Measurements from ENCODE around the gene NPVF. TPM values are rescaled to one million over a fixed set of nuclear protein-coding genes. Genes with fewer than 3 reads are reported as not detected.

The NPVF gene
- total and polyA plus RNA-seq, 2 of the 4 experiments (the other 2 are of a cell fraction) = not detected

GRCh38 chr7:25240340-25240739, 12.1 kb upstream of the NPVF start:
- H3K56ac ChIP-seq (ENCODE audit: extremely low read depth, insufficient read depth, low read length) = no peak overlapping the region
- H3K4ac ChIP-seq (ENCODE audit: low read depth, low read length) = no peak overlapping the region
- H4K8ac ChIP-seq (ENCODE audit: low read depth in 2 of 2, low read length in 2 of 2) = no peak overlapping the region
- no peak overlapping the region for H3K14ac ChIP-seq (replicated peaks; ENCODE audit: low read depth, low read length)
- H2AK9ac ChIP-seq (replicated peaks; ENCODE audit: low read depth, low read length, poor library complexity) = no peak overlapping the region
- no peak overlapping the region for H4K91ac ChIP-seq (ENCODE audit: insufficient read depth, low read depth, low read length)
- H2AK5ac ChIP-seq (ENCODE audit: low read depth, low read length) = no peak overlapping the region
- H2AFZ ChIP-seq (replicated peaks; ENCODE audit: low read length, poor library complexity) = no peak overlapping the region
- no peak overlapping the region for H4K5ac ChIP-seq (ENCODE audit: low read depth, low read length)
- no TSS peak for BruUV-seq (replicated peaks)
- 56% methylated on average over 4 of the region's 10 CpGs; no CpG with 5 or more reads in 1 of the 2 experiments for WGBS, 2 experiments (ENCODE audit: extremely low coverage in 2 of 2, insufficient read length in 1 of 2)
- no peaks in the 10 kb centered on the region for H3K9me1 ChIP-seq (ENCODE audit: insufficient read depth, low read length)
- intact Hi-C loops (cut with micrococcal nuclease) (no loop called here), in situ Hi-C loops (cut with MboI; ENCODE audit: low sequenced_read_pairs) (no loop called here), dilution Hi-C loops (cut with HindIII; ENCODE audit: low sequenced_read_pairs, unreplicated experiment) (no loop called here)
- H2BK15ac ChIP-seq (ENCODE audit: low read depth, low read length) = no peak overlapping the region
- no peaks in the 10 kb centered on the region for H3K4me1 ChIP-seq (ENCODE audit: control insufficient read depth, insufficient read depth, low read length)
- H3K27ac ChIP-seq (ENCODE audit: insufficient read depth, low read length) = no peak overlapping the region
- DNase-seq = no peak
- no peak overlapping the region for H2BK5ac ChIP-seq (ENCODE audit: low read depth, low read length, poor library complexity, severe bottlenecking)
- no peaks in the 10 kb centered on the region for H3K36me3 ChIP-seq (ENCODE audit: control insufficient read depth, insufficient read depth, low read length)
- no peak overlapping the region for H2BK120ac ChIP-seq (ENCODE audit: low read depth, low read length)
- no peaks in the 10 kb centered on the region for H3K9me3 ChIP-seq (ENCODE audit: control insufficient read depth, insufficient read depth, low read length)
- no peak overlapping the region for H3K4me2 ChIP-seq (ENCODE audit: low read depth, low read length)
- peak; percentile 13; the same call in 1 of the 2 replicates for TF ChIP-seq CEBPB (IDR thresholded peaks at IDR 0.05; ENCODE audit: low read depth, low read length)
- TF ChIP-seq CTCF (conservative IDR thresholded peaks at IDR 0.05; ENCODE audit: low read depth, low read length) = no peak
- no peak overlapping the region for H3K4me3 ChIP-seq (ENCODE audit: insufficient read depth, low read depth, low read length)
- ATAC-seq (ENCODE audit: low read depth) = no peak
- H4K20me1 ChIP-seq (ENCODE audit: insufficient read depth, low read length) = no peaks in the 10 kb centered on the region
- H3K18ac ChIP-seq (ENCODE audit: low read depth, low read length) = no peak overlapping the region
- no peak overlapping the region for H3K23ac ChIP-seq (ENCODE audit: low read depth, low read length)
- POLR2A ChIA-PET (ENCODE audit: unreplicated experiment) = no interaction called here
- CTCF ChIA-PET = no interaction called here
- no peak overlapping the region for H2BK20ac ChIP-seq (ENCODE audit: low read depth, low read length)
- H3K79me1 ChIP-seq (ENCODE audit: low read depth in 1 of 2, low read length in 2 of 2) = no peaks in the 10 kb centered on the region
- no peak overlapping the region for H3K9ac ChIP-seq (ENCODE audit: low read depth, low read length)
- no peaks in the 10 kb centered on the region; the same call in 1 of the 2 replicates for H3K27me3 ChIP-seq (ENCODE audit: control insufficient read depth, insufficient read depth, low read length)

All from IMR-90 (cell line).